Suppressor macrophage treated with lipopolysaccharide for 1 hour (primary cell): ENCODE results near the gene ATF5.
"Not testable (repeated sequence)": the region's sequence is repeated elsewhere in the genome, so short reads cannot be mapped to it uniquely, and the experiment has no call there.

Source experiments
- DNase-seq, 3 donors: peaks; one replicate each; pipeline ENCODE4 v3.0.0-alpha.2; 2020 to 2022

Gene ATF5

GRCh38 chr19:49949742-49950589 lies 21.0 kb downstream of the ATF5 start:
- DNase-seq: no peak

- no peak for DNase-seq
These were observed 21.6 kb downstream of the ATF5 start for GRCh38 chr19:49950590-49950948.

- DNase-seq: no peak
These were observed 22.0 kb downstream of the ATF5 start for GRCh38 chr19:49950956-49951526.

GRCh38 chr19:49951806-49952478 lies 22.9 kb downstream of the ATF5 start:
- no peak for DNase-seq

GRCh38 chr19:49952479-49952836 lies 23.5 kb downstream of the ATF5 start:
- no peak for DNase-seq

GRCh38 chr19:49952906-49953305 lies 23.9 kb downstream of the ATF5 start:
- DNase-seq: no peak

- DNase-seq: peak; percentile 66 to 75 (median 73)
These were observed 24.4 kb downstream of the ATF5 start for GRCh38 chr19:49953416-49953815.

GRCh38 chr19:49954092-49954829 lies 25.3 kb downstream of the ATF5 start:
- peak; percentile 70 to 73 (median 73) for DNase-seq

GRCh38 chr19:49954933-49955332 lies 25.9 kb downstream of the ATF5 start:
- no peak for DNase-seq

- no peak for DNase-seq
These were observed 27.1 kb downstream of the ATF5 start for GRCh38 chr19:49956115-49956495.

GRCh38 chr19:49957262-49957915 lies 28.4 kb downstream of the ATF5 start:
- no peak for DNase-seq

- DNase-seq: not testable (repeated sequence)
These were observed 29.1 kb downstream of the ATF5 start for GRCh38 chr19:49958144-49958543.

- DNase-seq: not testable (repeated sequence)
These were observed 29.6 kb downstream of the ATF5 start for GRCh38 chr19:49958596-49958995.

- DNase-seq: not testable (repeated sequence)
These were observed 30.9 kb downstream of the ATF5 start for GRCh38 chr19:49959892-49960291.

GRCh38 chr19:49960980-49961379 lies 32.0 kb downstream of the ATF5 start, which contains the start of gene SIGLEC11:
SIGLEC11 (minus strand) TSS chr19:49961172; CDS start chr19:49961081, 91 bp downstream.
- DNase-seq: peak in 2 of 3 donors; percentile 54 to 56

GRCh38 chr19:49968279-49968922 lies 39.4 kb downstream of the ATF5 start:
- DNase-seq: peak; percentile 66 to 90 (median 80)

GRCh38 chr19:49969355-49969754 lies 40.4 kb downstream of the ATF5 start:
- DNase-seq: peak; percentile 71 to 78 (median 73)

GRCh38 chr19:49971991-49972411 lies 43.0 kb downstream of the ATF5 start:
- DNase-seq: no peak

- DNase-seq: no peak
These were observed 43.8 kb downstream of the ATF5 start for GRCh38 chr19:49972841-49973240.

GRCh38 chr19:49973987-49974386 lies 45.0 kb downstream of the ATF5 start:
- DNase-seq: peak; percentile 76 to 78 (median 78)

- no peak for DNase-seq
These were observed 46.0 kb downstream of the ATF5 start for GRCh38 chr19:49975051-49975450.

GRCh38 chr19:49976496-49976895 lies 47.5 kb downstream of the ATF5 start:
- no peak for DNase-seq
